Liver (tissue), 9 donors: ENCODE measurements around the gene CPLX3. TPM values are rescaled to one million over a fixed set of nuclear protein-coding genes. Genes with fewer than 3 reads are reported as not detected.

ENCODE experiments used
- DNase-seq: peaks from one replicate; pipeline ENCODE4 v3.0.0-alpha.2; 2017; ENCODE audit warnings: low spot score
- H3K27ac ChIP-seq, 2 donors: one replicate each; pipeline ENCODE4 v1.7.0; 2013; ENCODE audit warnings: inconsistent platforms in 2 of 2, low read length in 2 of 2, control low read depth in 1 of 2, low read depth in 1 of 2, mild to moderate bottlenecking in 1 of 2
- H3K27me3 ChIP-seq, 4 donors: one replicate each; pipeline versions ENCODE4 v1.6.1 to v1.7.0; 2013; ENCODE audit warnings: low read length in 3 of 4, inconsistent platforms in 1 of 4, mild to moderate bottlenecking in 1 of 4, moderate library complexity in 1 of 4; ENCODE audit not compliant: control insufficient read depth in 4 of 4, insufficient read depth in 4 of 4
- H3K36me3 ChIP-seq, 4 donors: one replicate each; pipeline versions ENCODE4 v1.6.1 to v1.7.0; 2013; ENCODE audit warnings: low read length in 3 of 4, mild to moderate bottlenecking in 3 of 4, low read depth in 1 of 4, moderate library complexity in 1 of 4; ENCODE audit not compliant: control insufficient read depth in 4 of 4, insufficient read depth in 3 of 4
- H3K4me1 ChIP-seq, 4 donors: one replicate each; pipeline versions ENCODE4 v1.6.1 to v1.7.0; 2013; ENCODE audit warnings: low read length in 3 of 4, mild to moderate bottlenecking in 3 of 4, moderate library complexity in 1 of 4; ENCODE audit not compliant: control insufficient read depth in 4 of 4, insufficient read depth in 4 of 4
- H3K4me3 ChIP-seq, 3 donors: one replicate each; pipeline versions ENCODE4 v1.6.1 to v1.7.0; 2013; ENCODE audit warnings: low read length in 3 of 3, control low read depth in 1 of 3, low read depth in 1 of 3, mild to moderate bottlenecking in 1 of 3
- H3K9ac ChIP-seq, 2 donors: one replicate each; pipeline ENCODE4 v1.7.0; 2013; ENCODE audit warnings: low read length in 2 of 2, mild to moderate bottlenecking in 2 of 2, moderate library complexity in 2 of 2, control low read depth in 1 of 2, low read depth in 1 of 2
- H3K9me3 ChIP-seq, 4 donors: one replicate each; pipeline versions ENCODE4 v1.6.1 to v1.7.0; 2013; ENCODE audit warnings: low read length in 3 of 4; ENCODE audit not compliant: control insufficient read depth in 4 of 4
- FOXA2 ChIP-seq: IDR thresholded peaks from 2 replicates; pipeline ENCODE4 v1.6.1; 2016; ENCODE audit warnings: antibody characterized with exemption
- GABPA ChIP-seq, 2 donors: IDR thresholded peaks in 1 of 2; conservative IDR thresholded peaks in 1 of 2; 2 replicates each; pipeline ENCODE4 v1.6.1; 2016; ENCODE audit warnings: antibody characterized with exemption in 2 of 2, mild to moderate bottlenecking in 1 of 2, moderate library complexity in 1 of 2
- HNF4A ChIP-seq, 2 donors: conservative IDR thresholded peaks; 2 replicates each; pipeline ENCODE4 v1.6.1; 2016; ENCODE audit warnings: antibody characterized with exemption in 2 of 2, mild to moderate bottlenecking in 2 of 2
- HNF4G ChIP-seq: IDR thresholded peaks from 2 replicates; pipeline ENCODE4 v1.6.1; 2016; ENCODE audit warnings: antibody characterized with exemption
- JUND ChIP-seq, 2 donors: IDR thresholded peaks; 2 replicates each; pipeline ENCODE4 v1.6.1; 2016; ENCODE audit warnings: antibody characterized with exemption in 2 of 2
- NR2F2 ChIP-seq: IDR thresholded peaks from 2 replicates; pipeline ENCODE4 v1.6.1; 2016; ENCODE audit warnings: antibody characterized with exemption
- RAD21 ChIP-seq, 2 donors: IDR thresholded peaks; 2 replicates each; pipeline ENCODE4 v1.6.1; 2016; ENCODE audit warnings: antibody characterized with exemption in 2 of 2, mild to moderate bottlenecking in 2 of 2
- RXRA ChIP-seq, 2 donors: IDR thresholded peaks; 2 replicates each; pipeline ENCODE4 v1.6.1; 2017 to 2018; ENCODE audit warnings: antibody characterized with exemption in 2 of 2, mild to moderate bottlenecking in 1 of 2
- SP1 ChIP-seq: IDR thresholded peaks from 2 replicates; pipeline ENCODE4 v1.6.1; 2018; ENCODE audit warnings: antibody characterized with exemption, mild to moderate bottlenecking
- WGBS: extraction: QIAGEN DNeasy Blood & Tissue Kit; methylation state at CpG from one replicate; pipeline ENCODE4 v1.1.7; 2013; 5-methylcytosine and 5-hydroxymethylcytosine counted together
- polyA plus RNA-seq, 2 donors: library from polyadenylated mRNA; stranded (reverse) in 1 of 2; unstranded in 1 of 2; fragments of 200-250 nt in 1 of 2; fragments of >200 nt in 1 of 2; fragmentation: Nextera tagmentation in 1 of 2; extraction: Ambion mirVana in 1 of 2; gene quantifications; one replicate each; pipeline versions ENCODE4 v1.2.1 to v1.2.3, GENCODE V29; 2013 to 2015
- total RNA-seq, 2 donors: library from RNA; depleted of rRNA; stranded (reverse); fragments of >200 nt; gene quantifications; one replicate each; pipeline ENCODE4 v1.2.3, GENCODE V29; 2014
- TF ChIP-seq, protein P1 (sequence below): fragments of 150-350 bp; IDR thresholded peaks from 2 replicates; pipeline ENCODE4 v1.5.1; 2017; ENCODE audit warnings: improper control_type of control experiment, low read depth, low read length; ENCODE audit not compliant: missing input control
- TF ChIP-seq, protein P2 (sequence below): IDR thresholded peaks from 2 replicates; pipeline ENCODE4 v1.6.1; 2016; ENCODE audit warnings: antibody characterized with exemption, mild to moderate bottlenecking
- TF ChIP-seq, protein P3 (sequence below): IDR thresholded peaks from 2 replicates; pipeline ENCODE4 v1.6.1; 2016; ENCODE audit warnings: antibody characterized with exemption
- donor health status: healthy.
- donor health status: healthy.
- donor health status: healthy.
- donor health status: healthy.
- donor health status: healthy.

CPLX3 gene
- total and polyA plus RNA-seq, 4 donors: not detected

DNA sequence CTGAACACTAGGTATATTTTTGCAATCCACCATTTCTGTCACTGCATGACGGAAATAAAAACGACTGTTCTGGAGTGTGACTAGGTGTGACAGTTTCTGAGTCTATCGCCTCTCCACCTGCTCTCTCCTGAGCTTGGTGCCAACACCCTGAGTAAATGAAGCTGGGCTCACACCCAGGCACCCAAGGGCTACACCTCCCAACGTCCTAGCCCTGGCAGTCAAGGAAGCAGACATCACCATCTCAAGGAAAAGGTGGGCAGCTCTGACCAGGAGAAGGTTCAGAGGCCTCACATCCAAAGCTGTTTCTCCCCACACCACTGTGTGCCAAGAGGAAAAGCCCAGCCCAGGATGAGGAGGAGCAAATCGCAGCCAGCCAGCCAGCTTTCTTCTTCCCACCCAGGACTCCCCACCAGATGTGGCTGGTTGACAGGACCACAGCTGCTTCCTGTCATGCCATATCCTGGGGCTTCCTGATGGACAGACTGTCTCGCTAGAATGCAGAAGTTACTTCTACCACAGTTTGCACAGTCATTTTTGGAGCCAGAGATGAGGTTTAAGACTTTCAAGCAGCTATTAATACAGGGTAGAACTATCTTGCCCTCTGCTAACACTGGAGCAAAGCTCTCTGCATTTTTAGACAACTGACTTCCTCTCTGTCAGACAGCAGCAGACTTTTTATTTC lies 43.4 kb downstream of the CPLX3 start:
- WGBS: 51% methylated on average over 6 of the region's 6 CpGs
- no peak for DNase-seq
- H3K36me3 ChIP-seq: no peaks in the 10 kb centered on the region

DNA sequence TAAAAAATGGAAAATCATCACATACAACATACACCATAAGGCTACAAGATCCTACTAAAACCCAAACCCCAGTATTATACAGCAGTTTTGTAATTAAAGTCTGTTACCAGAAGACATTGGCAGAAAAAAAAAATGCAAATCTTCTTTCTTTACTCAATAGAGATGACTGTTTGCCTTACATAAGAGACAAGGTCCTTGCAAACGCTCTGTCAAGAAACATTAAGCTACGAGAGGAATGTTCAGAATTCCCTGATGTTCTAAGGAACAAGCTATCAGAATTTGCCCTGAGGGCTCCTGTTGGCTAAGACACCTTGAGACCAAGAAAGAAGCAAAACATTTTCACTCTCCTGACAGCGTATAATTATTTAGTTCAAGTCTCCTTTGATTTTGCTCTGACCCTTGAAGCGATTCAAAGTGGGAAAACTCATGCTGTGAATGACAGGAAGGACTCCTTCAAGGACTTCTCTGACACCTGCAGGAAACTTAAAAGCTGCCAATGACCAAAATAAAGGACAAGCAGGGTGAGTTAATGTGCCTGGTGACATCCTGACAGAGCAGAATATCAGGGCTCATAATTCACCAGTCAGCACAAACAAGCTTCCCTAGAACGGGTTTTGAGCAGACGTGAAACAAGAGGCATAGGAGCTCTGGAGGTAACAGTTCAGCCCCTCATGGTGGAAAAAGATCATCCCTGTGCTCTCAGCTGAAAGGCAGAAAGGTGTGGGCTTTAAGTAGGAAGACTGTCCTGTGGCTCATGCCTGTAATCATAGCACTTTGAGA lies 44.2 kb downstream of the CPLX3 start:
- Histone ChIP-seq H3K9ac (no peak overlapping the region), H3K27ac (peak overlapping the region in 1 of 2 donors; percentile 17), H3K27me3 (no peaks in the 10 kb centered on the region), H3K36me3 (no peaks in the 10 kb centered on the region), H3K4me3 (no peak overlapping the region), H3K4me1 (peaks cover 24 to 63% (median 45%) of the 10 kb centered on the region in 4 donors), H3K9me3 (no peaks in the 10 kb centered on the region)
- no peak for DNase-seq
- 55% methylated on average over 6 of the region's 6 CpGs for WGBS
- TF ChIP-seq SP1 (no peak), GABPA (IDR thresholded peaks at IDR 0.05 in 1 of 2, conservative IDR thresholded peaks at IDR 0.05 in 1 of 2) (no peak), NR2F2 (no peak), RAD21 (IDR thresholded peaks at IDR 0.05) (no peak), HNF4A (conservative IDR thresholded peaks at IDR 0.05) (no peak)
- TF ChIP-seq, protein P1, sequence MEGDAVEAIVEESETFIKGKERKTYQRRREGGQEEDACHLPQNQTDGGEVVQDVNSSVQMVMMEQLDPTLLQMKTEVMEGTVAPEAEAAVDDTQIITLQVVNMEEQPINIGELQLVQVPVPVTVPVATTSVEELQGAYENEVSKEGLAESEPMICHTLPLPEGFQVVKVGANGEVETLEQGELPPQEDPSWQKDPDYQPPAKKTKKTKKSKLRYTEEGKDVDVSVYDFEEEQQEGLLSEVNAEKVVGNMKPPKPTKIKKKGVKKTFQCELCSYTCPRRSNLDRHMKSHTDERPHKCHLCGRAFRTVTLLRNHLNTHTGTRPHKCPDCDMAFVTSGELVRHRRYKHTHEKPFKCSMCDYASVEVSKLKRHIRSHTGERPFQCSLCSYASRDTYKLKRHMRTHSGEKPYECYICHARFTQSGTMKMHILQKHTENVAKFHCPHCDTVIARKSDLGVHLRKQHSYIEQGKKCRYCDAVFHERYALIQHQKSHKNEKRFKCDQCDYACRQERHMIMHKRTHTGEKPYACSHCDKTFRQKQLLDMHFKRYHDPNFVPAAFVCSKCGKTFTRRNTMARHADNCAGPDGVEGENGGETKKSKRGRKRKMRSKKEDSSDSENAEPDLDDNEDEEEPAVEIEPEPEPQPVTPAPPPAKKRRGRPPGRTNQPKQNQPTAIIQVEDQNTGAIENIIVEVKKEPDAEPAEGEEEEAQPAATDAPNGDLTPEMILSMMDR: no peak

More for the DNA sequence above, 43.4 kb downstream of the CPLX3 start:
- no peaks in the 10 kb centered on the region for H3K27me3 ChIP-seq
- no peak overlapping the region for H3K4me3 ChIP-seq
- peak overlapping the region in 1 of 2 donors; percentile 17 for H3K27ac ChIP-seq
- TF ChIP-seq RXRA (IDR thresholded peaks at IDR 0.05): no peak
- no peak for TF ChIP-seq GABPA (IDR thresholded peaks at IDR 0.05 in 1 of 2, conservative IDR thresholded peaks at IDR 0.05 in 1 of 2)
- TF ChIP-seq SP1: no peak
- TF ChIP-seq, protein P2, sequence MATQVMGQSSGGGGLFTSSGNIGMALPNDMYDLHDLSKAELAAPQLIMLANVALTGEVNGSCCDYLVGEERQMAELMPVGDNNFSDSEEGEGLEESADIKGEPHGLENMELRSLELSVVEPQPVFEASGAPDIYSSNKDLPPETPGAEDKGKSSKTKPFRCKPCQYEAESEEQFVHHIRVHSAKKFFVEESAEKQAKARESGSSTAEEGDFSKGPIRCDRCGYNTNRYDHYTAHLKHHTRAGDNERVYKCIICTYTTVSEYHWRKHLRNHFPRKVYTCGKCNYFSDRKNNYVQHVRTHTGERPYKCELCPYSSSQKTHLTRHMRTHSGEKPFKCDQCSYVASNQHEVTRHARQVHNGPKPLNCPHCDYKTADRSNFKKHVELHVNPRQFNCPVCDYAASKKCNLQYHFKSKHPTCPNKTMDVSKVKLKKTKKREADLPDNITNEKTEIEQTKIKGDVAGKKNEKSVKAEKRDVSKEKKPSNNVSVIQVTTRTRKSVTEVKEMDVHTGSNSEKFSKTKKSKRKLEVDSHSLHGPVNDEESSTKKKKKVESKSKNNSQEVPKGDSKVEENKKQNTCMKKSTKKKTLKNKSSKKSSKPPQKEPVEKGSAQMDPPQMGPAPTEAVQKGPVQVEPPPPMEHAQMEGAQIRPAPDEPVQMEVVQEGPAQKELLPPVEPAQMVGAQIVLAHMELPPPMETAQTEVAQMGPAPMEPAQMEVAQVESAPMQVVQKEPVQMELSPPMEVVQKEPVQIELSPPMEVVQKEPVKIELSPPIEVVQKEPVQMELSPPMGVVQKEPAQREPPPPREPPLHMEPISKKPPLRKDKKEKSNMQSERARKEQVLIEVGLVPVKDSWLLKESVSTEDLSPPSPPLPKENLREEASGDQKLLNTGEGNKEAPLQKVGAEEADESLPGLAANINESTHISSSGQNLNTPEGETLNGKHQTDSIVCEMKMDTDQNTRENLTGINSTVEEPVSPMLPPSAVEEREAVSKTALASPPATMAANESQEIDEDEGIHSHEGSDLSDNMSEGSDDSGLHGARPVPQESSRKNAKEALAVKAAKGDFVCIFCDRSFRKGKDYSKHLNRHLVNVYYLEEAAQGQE: no peak
- TF ChIP-seq, protein P3, sequence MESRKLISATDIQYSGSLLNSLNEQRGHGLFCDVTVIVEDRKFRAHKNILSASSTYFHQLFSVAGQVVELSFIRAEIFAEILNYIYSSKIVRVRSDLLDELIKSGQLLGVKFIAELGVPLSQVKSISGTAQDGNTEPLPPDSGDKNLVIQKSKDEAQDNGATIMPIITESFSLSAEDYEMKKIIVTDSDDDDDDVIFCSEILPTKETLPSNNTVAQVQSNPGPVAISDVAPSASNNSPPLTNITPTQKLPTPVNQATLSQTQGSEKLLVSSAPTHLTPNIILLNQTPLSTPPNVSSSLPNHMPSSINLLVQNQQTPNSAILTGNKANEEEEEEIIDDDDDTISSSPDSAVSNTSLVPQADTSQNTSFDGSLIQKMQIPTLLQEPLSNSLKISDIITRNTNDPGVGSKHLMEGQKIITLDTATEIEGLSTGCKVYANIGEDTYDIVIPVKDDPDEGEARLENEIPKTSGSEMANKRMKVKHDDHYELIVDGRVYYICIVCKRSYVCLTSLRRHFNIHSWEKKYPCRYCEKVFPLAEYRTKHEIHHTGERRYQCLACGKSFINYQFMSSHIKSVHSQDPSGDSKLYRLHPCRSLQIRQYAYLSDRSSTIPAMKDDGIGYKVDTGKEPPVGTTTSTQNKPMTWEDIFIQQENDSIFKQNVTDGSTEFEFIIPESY: no peak
- TF ChIP-seq FOXA2: no peak
- TF ChIP-seq JUND (IDR thresholded peaks at IDR 0.05): no peak
- TF ChIP-seq NR2F2: no peak
- TF ChIP-seq, protein P1: no peak
- no peak for TF ChIP-seq HNF4G
- peaks cover 24 to 63% (median 45%) of the 10 kb centered on the region in 4 donors for H3K4me1 ChIP-seq
- no peaks in the 10 kb centered on the region for H3K9me3 ChIP-seq
- H3K9ac ChIP-seq: no peak overlapping the region
